HEK293T (cell line): ENCODE results near the gene AADACL4.

Experiments used
- BHLHE40 ChIP-seq: fragments of 450-650 bp; IDR thresholded peaks from 2 replicates; pipeline ENCODE4 v1.6.1; 2016; ENCODE audit warnings: mild to moderate bottlenecking, moderate library complexity, borderline replicate concordance
- CTBP1 ChIP-seq: fragments of 450-650 bp; IDR thresholded peaks from 2 replicates; pipeline ENCODE4 v1.6.1; 2016; ENCODE audit warnings: borderline replicate concordance
- FOXM1 ChIP-seq: fragments of 450-650 bp; IDR thresholded peaks from 2 replicates; pipeline ENCODE4 v1.6.1; 2017; ENCODE audit warnings: mild to moderate bottlenecking, borderline replicate concordance
- HDGF ChIP-seq: fragments of 450-650 bp; IDR thresholded peaks from 2 replicates; pipeline ENCODE4 v1.6.1; 2017; ENCODE audit warnings: antibody characterized with exemption, borderline replicate concordance
- TF ChIP-seq, protein P1 (sequence below): fragments of 450-650 bp; IDR thresholded peaks from 2 replicates; pipeline ENCODE4 v1.6.1; 2016

DNA sequence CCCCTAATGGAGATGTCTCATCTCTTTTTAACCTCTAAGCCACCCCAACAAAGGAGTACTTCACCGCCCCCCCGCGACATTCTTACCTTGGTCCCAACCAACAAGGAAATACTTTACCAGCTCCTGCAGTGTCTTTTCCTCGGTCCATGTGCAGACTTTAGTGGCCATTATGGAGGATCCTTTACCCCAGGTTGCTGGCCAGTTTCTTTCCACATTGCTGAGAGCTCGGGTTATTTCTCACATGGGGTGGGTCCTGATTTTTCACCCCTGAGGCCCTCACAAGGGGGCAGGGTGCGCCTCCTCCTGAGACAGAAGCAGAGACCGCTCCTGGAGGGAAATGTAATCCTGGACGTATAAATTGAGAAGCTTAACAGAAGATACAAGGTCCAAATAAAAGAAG lies 69.0 kb downstream of the AADACL4 start:
- TF ChIP-seq, protein P1, sequence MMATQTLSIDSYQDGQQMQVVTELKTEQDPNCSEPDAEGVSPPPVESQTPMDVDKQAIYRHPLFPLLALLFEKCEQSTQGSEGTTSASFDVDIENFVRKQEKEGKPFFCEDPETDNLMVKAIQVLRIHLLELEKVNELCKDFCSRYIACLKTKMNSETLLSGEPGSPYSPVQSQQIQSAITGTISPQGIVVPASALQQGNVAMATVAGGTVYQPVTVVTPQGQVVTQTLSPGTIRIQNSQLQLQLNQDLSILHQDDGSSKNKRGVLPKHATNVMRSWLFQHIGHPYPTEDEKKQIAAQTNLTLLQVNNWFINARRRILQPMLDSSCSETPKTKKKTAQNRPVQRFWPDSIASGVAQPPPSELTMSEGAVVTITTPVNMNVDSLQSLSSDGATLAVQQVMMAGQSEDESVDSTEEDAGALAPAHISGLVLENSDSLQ, result no peak
- TF ChIP-seq HDGF (no peak), CTBP1 (no peak), BHLHE40 (no peak), FOXM1 (no peak)
